PC-3 (cell line): ENCODE data around the gene BCAS3.

Experiments used
- EZH2 ChIP-seq: fragments of 300-600 bp; sonication (generic); IDR thresholded peaks from one replicate; pipeline ENCODE4 v1.6.1; 2017; ENCODE audit warnings: antibody characterized with exemption, mild to moderate bottlenecking, low read length; ENCODE audit not compliant: unreplicated experiment
- TF ChIP-seq, protein P1 (sequence below): fragments of 300-600 bp; sonication (generic); conservative IDR thresholded peaks from 2 replicates; pipeline ENCODE4 v1.5.1; 2017; ENCODE audit warnings: antibody characterized with exemption, low read depth, mild to moderate bottlenecking, low read length

DNA sequence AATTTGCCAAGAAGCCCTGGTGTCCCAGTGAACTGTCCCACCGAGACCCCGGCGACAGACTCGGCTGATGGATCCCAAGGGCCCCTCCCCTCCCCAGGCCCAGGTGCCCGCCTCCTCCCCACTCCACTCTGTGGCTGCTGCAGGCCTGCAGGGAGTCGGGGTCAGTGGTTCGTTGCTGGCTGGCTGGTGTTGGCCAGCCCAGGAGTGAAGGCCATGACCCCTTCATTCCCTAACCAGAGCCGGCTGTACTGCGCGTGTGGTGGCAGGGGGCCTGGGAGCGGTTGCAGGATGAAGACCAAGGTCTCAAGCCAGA lies 712.8 kb downstream of the BCAS3 start:
- TF ChIP-seq EZH2: no peak
- TF ChIP-seq, protein P1, sequence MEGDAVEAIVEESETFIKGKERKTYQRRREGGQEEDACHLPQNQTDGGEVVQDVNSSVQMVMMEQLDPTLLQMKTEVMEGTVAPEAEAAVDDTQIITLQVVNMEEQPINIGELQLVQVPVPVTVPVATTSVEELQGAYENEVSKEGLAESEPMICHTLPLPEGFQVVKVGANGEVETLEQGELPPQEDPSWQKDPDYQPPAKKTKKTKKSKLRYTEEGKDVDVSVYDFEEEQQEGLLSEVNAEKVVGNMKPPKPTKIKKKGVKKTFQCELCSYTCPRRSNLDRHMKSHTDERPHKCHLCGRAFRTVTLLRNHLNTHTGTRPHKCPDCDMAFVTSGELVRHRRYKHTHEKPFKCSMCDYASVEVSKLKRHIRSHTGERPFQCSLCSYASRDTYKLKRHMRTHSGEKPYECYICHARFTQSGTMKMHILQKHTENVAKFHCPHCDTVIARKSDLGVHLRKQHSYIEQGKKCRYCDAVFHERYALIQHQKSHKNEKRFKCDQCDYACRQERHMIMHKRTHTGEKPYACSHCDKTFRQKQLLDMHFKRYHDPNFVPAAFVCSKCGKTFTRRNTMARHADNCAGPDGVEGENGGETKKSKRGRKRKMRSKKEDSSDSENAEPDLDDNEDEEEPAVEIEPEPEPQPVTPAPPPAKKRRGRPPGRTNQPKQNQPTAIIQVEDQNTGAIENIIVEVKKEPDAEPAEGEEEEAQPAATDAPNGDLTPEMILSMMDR: no peak
